Stimulated activated naive CD8-positive, alpha-beta T cell treated with anti-CD3 and anti-CD28 coated beads, Interleukin-15, Interleukin-2, amounts not matched to agents 100 ng/mL and 50 ng/mL, for 24 hours (primary cell): ENCODE measurements around the gene ARF1.

Experiments
- H3K27ac Mint-ChIP-seq: one replicate; pipeline ENCODE4 v1.8.0; 2021; ENCODE audit warnings: mild to moderate bottlenecking, mixed read lengths
- H3K27me3 Mint-ChIP-seq: one replicate; pipeline ENCODE4 v1.8.0; 2021; ENCODE audit warnings: mixed read lengths
- H3K36me3 Mint-ChIP-seq: one replicate; pipeline ENCODE4 v1.8.0; 2021; ENCODE audit warnings: low read depth, mixed read lengths
- H3K4me1 Mint-ChIP-seq: one replicate; pipeline ENCODE4 v1.8.0; 2021; ENCODE audit warnings: low read depth, mixed read lengths
- H3K4me3 Mint-ChIP-seq: one replicate; pipeline ENCODE4 v1.8.0; 2021; ENCODE audit warnings: mild to moderate bottlenecking, mixed read lengths
- H3K9me3 Mint-ChIP-seq: one replicate; pipeline ENCODE4 v1.8.0; 2021; ENCODE audit warnings: mixed read lengths

The ARF1 gene

DNA sequence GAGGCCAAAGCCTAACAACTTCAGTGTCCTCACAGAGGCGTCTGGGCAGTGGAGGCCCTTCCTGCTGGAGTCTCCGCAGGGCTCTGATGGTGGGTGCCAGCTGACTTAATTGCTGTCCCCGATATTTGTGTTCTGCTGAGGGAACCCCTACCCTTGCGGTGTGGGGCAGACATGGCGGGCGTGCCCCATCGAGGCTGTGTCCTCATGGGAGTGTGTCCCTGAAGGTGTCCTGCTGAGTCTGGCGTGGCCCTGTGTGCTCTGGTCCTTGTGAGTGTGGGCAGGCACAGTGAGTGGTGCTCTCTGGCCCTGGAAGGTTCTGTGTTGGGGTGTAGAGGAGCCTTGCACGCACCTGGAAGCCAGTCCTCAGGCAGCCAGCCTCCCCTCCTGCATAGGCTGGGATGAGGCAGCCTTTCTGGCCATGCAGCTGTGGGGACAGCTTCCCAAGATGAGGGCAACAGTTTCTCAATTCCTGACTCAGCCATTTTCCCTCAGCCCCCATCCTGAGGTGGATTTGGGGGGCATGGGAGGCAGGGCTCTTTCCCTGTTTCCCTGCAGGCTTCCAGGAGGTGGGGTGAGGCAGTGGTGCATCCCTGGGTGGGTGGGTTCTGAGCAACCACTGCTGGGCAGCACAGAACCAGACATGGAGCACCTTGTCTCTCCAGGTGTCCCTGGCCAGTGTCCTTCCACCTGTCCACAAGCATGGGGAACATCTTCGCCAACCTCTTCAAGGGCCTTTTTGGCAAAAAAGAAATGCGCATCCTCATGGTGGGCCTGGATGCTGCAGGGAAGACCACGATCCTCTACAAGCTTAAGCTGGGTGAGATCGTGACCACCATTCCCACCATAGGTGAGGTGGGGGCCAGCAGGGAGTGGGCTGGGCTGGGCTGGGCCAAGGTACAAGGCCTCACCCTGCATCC lies 14.2 kb downstream of the ARF1 start:
- Mint-ChIP-seq H3K27ac (no peak overlapping the region), H3K36me3 (peaks cover 67% of the 10 kb centered on the region), H3K4me1 (peaks cover 41% of the 10 kb centered on the region), H3K27me3 (no peaks in the 10 kb centered on the region), H3K9me3 (peaks cover 10% of the 10 kb centered on the region), H3K4me3 (no peak overlapping the region)

DNA sequence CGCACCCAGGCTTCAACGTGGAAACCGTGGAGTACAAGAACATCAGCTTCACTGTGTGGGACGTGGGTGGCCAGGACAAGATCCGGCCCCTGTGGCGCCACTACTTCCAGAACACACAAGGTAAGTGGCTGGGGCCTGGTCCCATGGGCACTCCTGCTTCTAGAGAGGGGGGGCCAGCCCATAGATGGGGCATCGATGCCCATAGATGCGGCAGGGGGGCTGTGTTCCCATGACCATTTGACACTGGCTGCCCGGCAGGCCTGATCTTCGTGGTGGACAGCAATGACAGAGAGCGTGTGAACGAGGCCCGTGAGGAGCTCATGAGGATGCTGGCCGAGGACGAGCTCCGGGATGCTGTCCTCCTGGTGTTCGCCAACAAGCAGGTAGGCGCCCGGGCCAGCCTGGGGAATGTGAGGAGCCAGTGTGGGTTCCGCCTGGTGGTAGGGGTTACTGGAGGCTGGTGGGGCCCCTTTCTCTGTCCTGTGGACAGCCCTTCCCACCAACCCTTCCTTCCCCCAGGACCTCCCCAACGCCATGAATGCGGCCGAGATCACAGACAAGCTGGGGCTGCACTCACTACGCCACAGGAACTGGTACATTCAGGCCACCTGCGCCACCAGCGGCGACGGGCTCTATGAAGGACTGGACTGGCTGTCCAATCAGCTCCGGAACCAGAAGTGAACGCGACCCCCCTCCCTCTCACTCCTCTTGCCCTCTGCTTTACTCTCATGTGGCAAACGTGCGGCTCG lies 15.0 kb downstream of the ARF1 start:
- H3K27me3 Mint-ChIP-seq: no peaks in the 10 kb centered on the region
- H3K9me3 Mint-ChIP-seq: peaks cover 10% of the 10 kb centered on the region
- peaks cover 34% of the 10 kb centered on the region for H3K4me1 Mint-ChIP-seq
- H3K4me3 Mint-ChIP-seq: no peak overlapping the region
- peaks cover 59% of the 10 kb centered on the region for H3K36me3 Mint-ChIP-seq
- no peak overlapping the region for H3K27ac Mint-ChIP-seq

DNA sequence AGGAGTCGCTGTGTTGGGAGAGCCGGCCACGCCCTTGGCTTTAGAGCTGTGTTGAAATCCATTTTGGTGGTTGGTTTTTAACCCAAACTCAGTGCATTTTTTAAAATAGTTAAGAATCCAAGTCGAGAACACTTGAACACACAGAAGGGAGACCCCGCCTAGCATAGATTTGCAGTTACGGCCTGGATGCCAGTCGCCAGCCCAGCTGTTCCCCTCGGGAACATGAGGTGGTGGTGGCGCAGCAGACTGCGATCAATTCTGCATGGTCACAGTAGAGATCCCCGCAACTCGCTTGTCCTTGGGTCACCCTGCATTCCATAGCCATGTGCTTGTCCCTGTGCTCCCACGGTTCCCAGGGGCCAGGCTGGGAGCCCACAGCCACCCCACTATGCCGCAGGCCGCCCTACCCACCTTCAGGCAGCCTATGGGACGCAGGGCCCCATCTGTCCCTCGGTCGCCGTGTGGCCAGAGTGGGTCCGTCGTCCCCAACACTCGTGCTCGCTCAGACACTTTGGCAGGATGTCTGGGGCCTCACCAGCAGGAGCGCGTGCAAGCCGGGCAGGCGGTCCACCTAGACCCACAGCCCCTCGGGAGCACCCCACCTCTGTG lies 15.9 kb downstream of the ARF1 start:
- Mint-ChIP-seq H3K4me1 (peaks cover 34% of the 10 kb centered on the region), H3K27ac (no peak overlapping the region), H3K27me3 (no peaks in the 10 kb centered on the region), H3K36me3 (peaks cover 50% of the 10 kb centered on the region), H3K9me3 (peaks cover 10% of the 10 kb centered on the region), H3K4me3 (no peak overlapping the region)

DNA sequence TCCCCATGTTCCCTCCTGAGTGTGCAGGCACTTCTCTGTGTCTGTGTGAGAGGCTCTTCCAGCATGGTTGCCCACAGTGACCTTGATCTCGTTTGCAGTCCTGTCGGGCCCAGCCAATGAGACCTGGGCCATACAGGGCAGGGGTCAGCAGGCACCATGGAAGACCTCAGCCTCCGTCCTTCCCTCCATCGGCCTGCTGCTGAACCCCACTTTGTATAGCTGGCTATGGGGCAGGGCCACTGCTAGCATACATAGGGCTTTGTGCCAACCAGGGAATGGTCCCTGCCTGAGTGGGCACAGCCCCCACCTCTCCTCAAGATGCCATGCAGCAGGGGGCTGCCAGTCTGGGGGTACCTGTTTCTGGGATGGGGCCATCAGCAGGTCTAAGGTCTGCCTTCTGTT lies 16.8 kb downstream of the ARF1 start:
- H3K27ac Mint-ChIP-seq: peak overlapping the region; percentile 58
- no peaks in the 10 kb centered on the region for H3K27me3 Mint-ChIP-seq
- H3K9me3 Mint-ChIP-seq: peaks cover 8% of the 10 kb centered on the region
- H3K36me3 Mint-ChIP-seq: peaks cover 45% of the 10 kb centered on the region
- peaks cover 38% of the 10 kb centered on the region for H3K4me1 Mint-ChIP-seq
- H3K4me3 Mint-ChIP-seq: no peak overlapping the region

DNA sequence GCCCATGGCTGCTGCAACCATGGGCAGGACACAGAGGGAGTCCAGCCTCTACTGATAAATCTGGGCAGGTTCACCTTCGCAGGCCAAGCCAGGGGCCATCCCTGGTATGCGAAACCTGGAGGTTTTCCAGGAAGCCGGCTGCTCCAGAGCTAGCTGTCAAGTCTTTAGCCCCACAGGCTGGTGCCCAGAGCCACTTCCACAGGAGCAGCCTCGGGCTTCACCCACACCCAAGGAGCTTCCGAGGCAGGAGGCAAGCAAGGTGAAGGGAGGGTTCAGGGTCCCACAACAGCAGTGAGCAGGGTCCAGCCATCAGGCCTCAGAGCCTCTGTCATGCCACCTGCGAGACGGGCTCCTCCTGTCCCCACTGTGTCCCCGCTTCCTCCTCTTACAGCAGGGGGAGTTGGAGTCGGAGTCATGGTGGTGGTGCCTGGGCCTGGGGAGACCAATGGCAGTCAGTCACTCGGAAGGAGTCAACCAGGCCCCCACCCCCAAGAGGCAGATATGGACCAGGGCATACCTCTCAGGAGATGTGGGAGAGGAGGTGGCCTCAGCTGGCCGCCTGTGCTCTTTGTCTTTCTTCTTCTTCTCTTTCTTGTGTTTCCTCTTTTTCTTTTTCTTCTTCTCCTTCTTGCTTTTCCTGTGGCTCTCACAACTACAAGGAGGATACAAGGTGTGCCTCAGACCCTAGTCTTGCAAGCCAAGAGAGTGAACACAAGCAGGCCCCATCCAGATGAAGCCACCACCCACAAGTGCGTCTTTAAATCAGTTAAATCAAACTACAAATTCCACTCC lies 18.5 kb downstream of the ARF1 start:
- peak overlapping the region; percentile 47 for H3K27ac Mint-ChIP-seq
- H3K36me3 Mint-ChIP-seq: peaks cover 29% of the 10 kb centered on the region
- no peaks in the 10 kb centered on the region for H3K27me3 Mint-ChIP-seq
- peak overlapping the region; percentile 64 for H3K4me3 Mint-ChIP-seq
- no peaks in the 10 kb centered on the region for H3K9me3 Mint-ChIP-seq
- peaks cover 26% of the 10 kb centered on the region for H3K4me1 Mint-ChIP-seq

DNA sequence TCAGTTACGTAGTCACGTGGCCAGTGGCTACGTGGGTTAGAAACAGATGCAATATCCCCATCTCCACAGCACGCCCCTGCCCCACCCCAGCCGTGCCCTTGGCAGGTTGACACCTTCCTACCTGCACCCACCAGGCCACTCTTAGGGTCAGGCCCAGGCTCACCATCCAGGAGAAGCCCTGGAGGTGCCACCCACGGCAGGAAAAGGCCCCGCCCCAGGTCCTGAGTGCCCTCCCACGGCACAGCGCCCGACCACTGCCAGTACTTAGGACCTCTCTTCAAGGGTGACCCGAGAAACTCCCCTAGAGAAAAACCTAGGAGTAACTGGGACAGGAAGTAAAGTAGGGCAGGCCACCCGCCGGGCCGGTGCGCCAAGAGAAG lies 19.1 kb downstream of the ARF1 start:
- no peaks in the 10 kb centered on the region for H3K27me3 Mint-ChIP-seq
- peaks cover 24% of the 10 kb centered on the region for H3K4me1 Mint-ChIP-seq
- peaks cover 32% of the 10 kb centered on the region for H3K36me3 Mint-ChIP-seq

DNA sequence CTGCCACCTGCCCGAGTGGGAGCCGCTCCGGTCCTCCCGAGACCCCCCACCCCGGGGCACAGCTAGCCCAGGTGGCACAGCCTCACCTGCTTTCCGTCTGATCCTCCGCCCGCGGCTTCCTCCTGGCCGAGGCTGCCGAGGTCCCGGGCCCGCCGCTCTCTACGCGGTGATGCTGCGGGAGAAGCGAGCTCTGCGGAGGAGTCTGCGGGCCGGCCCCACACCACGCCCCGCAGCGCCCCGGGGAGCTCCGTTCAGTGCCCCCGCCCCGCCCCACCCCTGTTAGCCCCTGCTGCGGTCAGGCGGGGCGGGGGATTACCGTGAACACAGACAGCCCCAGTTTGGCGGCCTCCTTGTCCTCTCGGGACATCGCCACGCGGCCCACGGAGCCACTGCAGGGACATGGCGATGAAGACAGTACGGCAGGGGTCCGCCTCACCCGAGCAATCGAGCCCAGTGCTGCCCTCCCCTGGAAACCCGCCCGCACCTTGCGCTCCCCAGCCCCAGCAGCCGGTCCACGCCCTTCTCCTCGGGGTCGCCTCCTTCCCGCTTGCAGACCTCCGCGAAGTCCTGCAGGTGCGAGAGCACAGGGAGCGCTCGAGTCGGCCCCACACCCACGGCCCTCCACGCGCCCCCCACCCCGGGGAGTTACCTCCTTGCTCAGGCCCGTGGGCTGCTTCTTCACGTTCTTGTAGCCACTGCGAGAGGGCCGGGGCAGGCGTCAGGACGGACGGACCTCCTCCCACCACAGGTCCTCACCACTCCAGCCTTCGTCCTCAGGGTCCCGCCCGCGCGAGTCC lies 19.7 kb downstream of the ARF1 start:
- peak overlapping the region; percentile 94 for H3K4me3 Mint-ChIP-seq
- H3K4me1 Mint-ChIP-seq: peaks cover 23% of the 10 kb centered on the region
- H3K27ac Mint-ChIP-seq: no peak overlapping the region
- no peaks in the 10 kb centered on the region for H3K9me3 Mint-ChIP-seq
- peaks cover 34% of the 10 kb centered on the region for H3K36me3 Mint-ChIP-seq
- H3K27me3 Mint-ChIP-seq: no peaks in the 10 kb centered on the region

More for the DNA sequence above, 19.1 kb downstream of the ARF1 start:
- peak overlapping the region; percentile 47 for H3K27ac Mint-ChIP-seq
- H3K9me3 Mint-ChIP-seq: no peaks in the 10 kb centered on the region
- H3K4me3 Mint-ChIP-seq: peak overlapping the region; percentile 64

DNA sequence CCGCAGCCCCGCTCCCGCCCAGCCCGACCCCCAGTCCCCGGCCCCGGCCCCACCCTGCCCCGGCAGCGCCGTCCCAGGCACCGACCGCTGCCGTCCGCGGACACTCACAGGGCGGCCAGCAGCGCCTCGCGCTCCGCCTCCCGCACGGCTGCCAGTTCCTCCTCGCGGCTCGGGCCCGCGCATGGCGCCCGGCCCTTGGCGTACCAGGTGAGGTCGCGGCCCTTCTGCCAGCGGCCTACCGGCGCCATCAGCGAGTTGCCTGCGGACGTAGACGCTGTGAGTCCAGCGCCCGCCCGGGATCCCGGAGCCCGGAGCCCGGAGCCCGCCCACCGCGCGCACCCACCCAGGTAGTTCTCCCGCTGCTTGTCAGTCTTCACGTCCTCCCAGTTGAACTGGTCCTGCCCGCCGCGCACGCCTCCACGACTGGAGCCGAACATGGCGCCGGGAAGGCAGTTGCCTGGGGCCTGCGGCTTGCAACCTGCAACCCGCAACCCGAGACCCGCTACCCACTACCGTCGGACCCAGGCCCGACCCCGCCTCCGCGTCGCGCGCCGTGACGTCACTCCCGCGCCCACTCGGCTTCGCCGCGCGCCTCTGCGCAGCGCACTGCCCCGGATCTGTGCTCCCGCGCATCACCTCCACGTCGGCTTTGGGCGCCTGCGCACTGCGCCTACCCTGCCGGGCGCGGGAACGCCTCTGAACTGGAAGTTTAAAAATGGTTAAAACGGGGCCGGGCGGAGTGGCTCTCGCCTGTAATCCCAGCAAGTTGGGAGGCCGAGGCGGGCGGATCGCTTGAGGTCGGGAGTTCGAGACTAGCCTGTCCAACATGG lies 20.5 kb downstream of the ARF1 start, which contains the start of gene C1orf35:
TSS of gene C1orf35 (minus strand) at position 535 of the 830 bp plus-strand sequence. CDS start at position 437, 98 bp downstream.
- Mint-ChIP-seq H3K27me3 (no peaks in the 10 kb centered on the region), H3K4me1 (peaks cover 28% of the 10 kb centered on the region), H3K27ac (peak within 1 kb of the TSS; percentile 93), H3K4me3 (peak within 1 kb of the TSS; percentile 94), H3K36me3 (peaks cover 30% of the 10 kb centered on the region), H3K9me3 (no peaks in the 10 kb centered on the region)

DNA sequence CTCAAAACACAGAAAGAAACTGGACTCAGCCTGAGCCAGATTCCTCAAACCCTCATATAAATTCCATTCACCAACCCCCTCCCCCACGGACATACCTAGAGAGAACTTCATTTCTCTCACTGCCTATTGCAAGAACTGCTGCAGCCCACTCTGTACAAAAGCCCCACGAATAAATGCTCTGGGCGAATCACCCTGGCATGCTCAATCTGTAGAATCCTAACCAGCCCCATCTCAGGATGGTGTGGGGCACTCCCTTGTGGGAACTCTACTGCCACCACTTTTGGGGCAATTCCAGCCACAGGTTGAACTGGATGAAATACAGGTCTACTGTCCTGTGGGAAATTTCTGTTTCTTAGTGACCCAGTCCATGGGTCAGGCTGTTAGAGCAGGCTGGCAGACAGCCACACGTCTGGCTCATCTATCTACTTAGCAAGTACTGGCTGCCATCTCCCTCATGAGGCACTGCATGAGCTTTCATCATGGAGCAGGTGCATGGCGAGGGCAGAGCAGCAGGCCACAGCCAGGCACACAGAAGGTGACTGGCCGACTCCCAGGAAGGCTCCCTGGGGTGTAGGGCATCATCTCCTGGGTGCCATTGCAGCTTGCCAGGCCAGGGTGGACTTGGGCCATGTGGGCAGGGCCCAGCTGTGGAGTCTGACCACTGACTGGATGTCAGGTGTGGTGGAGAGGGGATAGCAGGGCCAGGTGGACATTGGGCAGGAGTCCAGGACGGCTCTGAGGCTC lies 22.2 kb downstream of the ARF1 start:
- H3K36me3 Mint-ChIP-seq: peaks cover 19% of the 10 kb centered on the region
- H3K27me3 Mint-ChIP-seq: no peaks in the 10 kb centered on the region
- H3K9me3 Mint-ChIP-seq: no peaks in the 10 kb centered on the region
- H3K4me3 Mint-ChIP-seq: peak overlapping the region; percentile 94
- H3K27ac Mint-ChIP-seq: peak overlapping the region; percentile 11
- peaks cover 39% of the 10 kb centered on the region for H3K4me1 Mint-ChIP-seq

DNA sequence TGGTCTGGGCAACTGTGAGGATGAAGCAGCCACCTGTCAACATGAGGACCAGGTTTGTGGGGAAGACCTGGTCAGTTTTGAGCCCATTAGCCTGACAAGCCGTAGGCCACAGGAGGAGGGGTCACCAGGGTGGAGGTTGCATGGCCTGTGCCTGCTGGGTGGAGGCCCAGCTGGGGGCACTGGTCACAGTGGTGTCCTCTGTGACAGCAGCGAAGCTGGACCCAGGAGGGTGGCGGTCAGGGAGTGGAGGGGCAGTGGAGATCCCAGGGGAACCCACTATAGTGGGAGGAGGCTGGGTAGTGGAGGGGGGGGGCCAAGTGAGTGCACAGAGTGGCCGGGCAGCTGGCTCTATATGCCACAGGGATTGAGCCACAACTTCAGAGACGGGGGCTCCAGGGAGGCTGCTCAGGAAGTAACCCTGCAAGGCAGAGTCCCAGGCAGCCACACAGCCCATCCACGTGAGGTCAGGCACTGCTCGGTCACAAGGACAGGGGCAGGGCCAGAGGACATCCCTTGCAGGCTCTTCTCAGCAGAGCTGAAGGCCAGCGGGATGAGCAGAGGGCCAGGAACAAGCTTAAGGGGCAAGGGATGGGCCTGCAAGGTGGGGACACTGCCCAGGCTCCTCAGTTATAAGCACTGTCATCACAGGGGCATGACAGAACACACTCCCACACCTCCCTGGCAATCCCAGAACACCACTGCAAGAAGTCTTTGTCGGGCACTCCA lies 22.9 kb downstream of the ARF1 start:
- no peak overlapping the region for H3K4me3 Mint-ChIP-seq
- H3K9me3 Mint-ChIP-seq: no peaks in the 10 kb centered on the region
- no peak overlapping the region for H3K27ac Mint-ChIP-seq

DNA sequence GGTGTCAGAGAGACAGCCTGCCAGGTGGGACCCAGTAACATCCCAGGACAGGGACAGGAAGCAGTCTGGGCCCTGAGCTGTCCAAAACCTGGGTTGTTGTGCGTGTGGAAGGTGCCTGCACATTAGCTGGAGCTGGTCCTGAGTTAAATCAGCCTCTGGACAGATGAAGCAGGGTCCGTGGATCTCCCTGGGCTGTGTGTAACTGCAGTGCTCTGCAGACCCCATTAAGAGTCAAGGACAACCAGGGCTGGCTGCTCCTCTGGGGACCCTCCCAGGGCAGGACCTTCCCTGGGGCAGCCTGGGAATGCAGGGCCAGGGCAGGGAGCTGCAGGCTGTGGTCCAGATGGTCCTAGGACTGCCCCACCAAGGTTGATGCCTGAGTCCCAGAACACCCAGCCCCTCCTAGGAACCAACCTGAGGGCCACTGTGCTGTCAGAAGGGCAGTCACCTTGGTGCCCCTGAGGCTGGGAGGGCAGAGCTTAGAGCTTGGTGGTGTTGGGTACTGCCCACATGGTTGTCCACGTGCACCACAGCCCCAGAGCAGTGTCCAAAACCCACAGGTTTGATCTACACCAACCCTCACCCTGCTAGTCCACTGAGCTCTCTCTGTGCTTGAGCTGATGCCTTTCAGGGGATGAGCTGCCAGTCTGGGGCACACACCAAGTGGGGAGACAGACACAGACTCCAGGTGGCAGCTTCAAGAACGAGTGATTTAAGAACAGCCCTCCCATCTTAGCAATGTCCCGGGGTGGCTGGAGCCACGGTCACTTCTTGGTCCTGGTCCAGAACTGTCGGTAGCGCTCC lies 23.7 kb downstream of the ARF1 start:
- Mint-ChIP-seq H3K4me3 (no peak overlapping the region), H3K4me1 (peaks cover 43% of the 10 kb centered on the region), H3K27ac (no peak overlapping the region), H3K36me3 (peaks cover 14% of the 10 kb centered on the region), H3K9me3 (no peaks in the 10 kb centered on the region), H3K27me3 (no peaks in the 10 kb centered on the region)

More for the DNA sequence above, 22.9 kb downstream of the ARF1 start:
- H3K4me1 Mint-ChIP-seq: peaks cover 45% of the 10 kb centered on the region
- no peaks in the 10 kb centered on the region for H3K27me3 Mint-ChIP-seq
- H3K36me3 Mint-ChIP-seq: peaks cover 15% of the 10 kb centered on the region

DNA sequence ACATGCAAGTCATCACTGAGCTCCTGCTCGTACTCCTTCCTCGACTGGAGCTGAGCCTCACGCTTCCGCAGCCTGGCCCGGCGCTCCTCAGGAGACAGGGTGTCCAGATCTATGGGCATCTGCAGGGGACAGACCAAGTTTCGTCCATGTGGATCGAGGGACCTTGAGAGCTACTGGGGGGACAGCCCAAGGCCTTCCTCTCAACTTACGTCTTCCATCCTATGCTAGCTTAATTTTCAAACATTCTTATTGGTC lies 24.2 kb downstream of the ARF1 start:
- H3K27me3 Mint-ChIP-seq: no peaks in the 10 kb centered on the region
- H3K27ac Mint-ChIP-seq: no peak overlapping the region
- peaks cover 38% of the 10 kb centered on the region for H3K4me1 Mint-ChIP-seq
- no peak overlapping the region for H3K4me3 Mint-ChIP-seq
- no peaks in the 10 kb centered on the region for H3K9me3 Mint-ChIP-seq
- peaks cover 9% of the 10 kb centered on the region for H3K36me3 Mint-ChIP-seq
